ENCODE results near the gene ID2.
A peak's percentile ranks its signal among the peaks of the same experiment; 100 is the strongest.

Gene ID2, protein sequence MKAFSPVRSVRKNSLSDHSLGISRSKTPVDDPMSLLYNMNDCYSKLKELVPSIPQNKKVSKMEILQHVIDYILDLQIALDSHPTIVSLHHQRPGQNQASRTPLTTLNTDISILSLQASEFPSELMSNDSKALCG

DNA sequence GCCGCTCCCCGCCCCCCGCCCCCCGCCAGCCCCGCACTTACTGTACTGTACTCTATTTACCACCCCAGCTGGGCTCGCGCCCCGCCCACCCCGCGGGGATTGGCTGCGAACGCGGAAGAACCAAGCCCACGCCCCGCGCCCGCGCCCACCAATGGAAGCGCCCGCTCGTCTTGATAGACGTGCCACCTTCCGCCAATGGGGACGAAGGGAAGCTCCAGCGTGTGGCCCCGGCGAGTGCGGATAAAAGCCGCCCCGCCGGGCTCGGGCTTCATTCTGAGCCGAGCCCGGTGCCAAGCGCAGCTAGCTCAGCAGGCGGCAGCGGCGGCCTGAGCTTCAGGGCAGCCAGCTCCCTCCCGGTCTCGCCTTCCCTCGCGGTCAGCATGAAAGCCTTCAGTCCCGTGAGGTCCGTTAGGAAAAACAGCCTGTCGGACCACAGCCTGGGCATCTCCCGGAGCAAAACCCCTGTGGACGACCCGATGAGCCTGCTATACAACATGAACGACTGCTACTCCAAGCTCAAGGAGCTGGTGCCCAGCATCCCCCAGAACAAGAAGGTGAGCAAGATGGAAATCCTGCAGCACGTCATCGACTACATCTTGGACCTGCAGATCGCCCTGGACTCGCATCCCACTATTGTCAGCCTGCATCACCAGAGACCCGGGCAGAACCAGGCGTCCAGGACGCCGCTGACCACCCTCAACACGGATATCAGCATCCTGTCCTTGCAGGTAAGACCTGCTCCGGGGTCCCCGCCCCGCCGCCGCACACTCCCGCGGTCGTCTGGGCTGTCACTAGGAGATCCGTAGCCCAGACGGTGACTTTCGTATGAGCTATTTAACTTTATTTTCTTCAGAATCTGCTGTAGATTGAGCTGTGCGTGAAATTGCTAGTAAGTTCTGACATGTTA is at the start of gene ID2:
TSS of gene ID2 (plus strand) at position 271 of the 907 bp plus-strand sequence. CDS start at position 381, 110 bp downstream.
- peak; percentile 98 for DNase-seq (ENCODE audit: low read depth)

- DNase-seq (ENCODE audit: low read depth), result no peak
Observed at GRCh38 chr2:8632755-8633154, 49.1 kb upstream of the ID2 start.

DNA sequence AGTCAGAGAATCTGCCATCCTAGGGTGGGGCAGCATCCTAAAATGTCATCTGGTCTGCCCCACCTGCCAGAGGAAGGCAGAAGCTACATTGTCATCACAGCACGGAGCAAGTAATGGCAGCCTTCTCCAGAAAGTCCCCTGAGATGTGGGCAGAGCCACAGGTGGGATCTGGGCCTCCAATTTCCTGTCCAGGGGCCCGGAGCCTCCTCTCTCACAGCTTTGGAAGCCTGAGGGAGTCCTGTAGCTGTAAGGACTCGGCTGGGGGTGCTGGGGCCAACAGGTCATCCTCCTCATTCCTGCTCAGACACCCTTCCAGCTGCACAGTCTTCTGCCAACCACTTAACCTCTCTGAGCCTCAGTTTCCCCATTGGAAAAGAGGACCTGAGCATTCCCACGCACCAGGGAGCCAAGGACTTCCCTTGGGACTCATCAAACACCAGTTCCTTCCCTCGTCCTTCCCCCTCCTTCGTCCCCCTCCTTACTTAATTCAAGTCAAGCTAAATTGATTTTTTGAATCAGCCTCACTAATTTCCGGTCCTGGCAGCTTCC is 48.6 kb upstream of the ID2 start:
- DNase-seq (ENCODE audit: low read depth), result no peak

DNA sequence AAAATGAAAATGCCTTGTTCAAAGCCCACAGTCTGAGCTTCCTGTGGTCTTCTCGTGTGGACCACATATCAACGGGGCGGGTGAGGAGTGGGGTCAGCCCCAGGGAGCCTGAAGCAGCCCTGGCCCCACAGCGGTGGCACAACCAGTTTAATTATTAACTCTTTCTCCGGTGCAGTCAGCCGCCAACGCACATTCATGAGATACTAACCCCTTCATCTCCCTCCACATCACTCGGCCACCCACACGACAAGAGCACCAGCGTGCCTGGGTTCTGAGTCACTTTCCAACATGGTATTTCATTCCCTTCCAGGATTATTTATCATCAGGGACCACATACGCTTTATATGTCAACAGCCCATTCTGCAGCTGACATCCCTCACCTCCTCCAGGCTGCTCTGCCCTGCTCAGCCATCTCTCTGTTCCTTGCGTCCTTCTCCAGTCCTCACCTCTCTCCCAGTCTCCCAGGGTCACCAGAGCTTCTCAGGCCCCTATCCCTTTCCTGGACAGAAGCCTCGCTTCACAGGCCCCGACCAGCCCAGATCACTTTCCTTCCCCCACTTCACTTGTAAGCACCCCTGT is 48.0 kb upstream of the ID2 start:
- no peak for DNase-seq (ENCODE audit: low read depth)

- DNase-seq (ENCODE audit: low read depth), result no peak
Observed at GRCh38 chr2:8634466-8635172, 47.2 kb upstream of the ID2 start.

DNA sequence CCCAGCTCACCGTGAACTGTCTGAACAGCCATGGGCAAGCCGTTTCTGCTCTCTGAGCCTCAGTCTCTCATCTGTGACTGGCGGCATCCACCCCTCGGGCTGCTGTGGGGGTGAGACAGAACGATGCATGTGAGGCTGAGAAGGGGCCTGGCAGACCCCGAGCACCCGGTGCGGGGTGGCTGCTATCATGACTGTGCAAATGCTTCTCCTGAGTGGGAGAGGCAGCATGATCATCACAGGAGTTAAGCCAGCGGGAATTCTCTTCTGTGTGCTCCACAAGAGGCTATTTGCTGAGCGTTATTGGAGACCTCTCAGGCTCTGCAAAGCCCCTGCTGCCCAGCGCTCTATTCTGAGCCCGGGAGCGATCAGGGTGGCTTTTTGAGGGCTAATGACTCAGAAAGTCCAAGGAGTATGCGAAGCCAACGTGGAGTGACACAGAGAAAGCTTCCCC is 45.8 kb upstream of the ID2 start:
- no peak for DNase-seq (ENCODE audit: low read depth)

GRCh38 chr2:8636721-8637636 is 44.9 kb upstream of the ID2 start:
- no peak for DNase-seq (ENCODE audit: low read depth)

DNA sequence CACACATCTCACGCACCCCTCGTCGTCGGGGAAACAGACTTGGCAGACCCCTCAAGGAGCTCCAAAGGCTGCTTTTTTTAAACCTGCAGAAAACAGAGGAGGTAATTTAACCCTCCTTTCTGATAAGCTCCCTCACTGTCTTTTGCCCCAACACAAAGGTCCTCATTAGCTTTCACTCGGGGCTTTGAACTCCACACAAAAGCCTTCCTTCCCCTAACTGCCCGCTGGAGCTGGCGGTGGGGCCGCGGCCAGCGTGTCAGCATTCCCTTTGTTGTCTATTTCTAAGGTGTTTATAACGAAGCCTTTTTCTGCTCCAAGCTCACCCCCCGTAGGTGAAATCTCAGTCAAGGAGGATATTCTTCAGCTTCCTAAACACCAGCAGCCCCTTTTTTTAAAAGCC is 43.5 kb upstream of the ID2 start:
- no peak for DNase-seq (ENCODE audit: low read depth)

GRCh38 chr2:8639122-8639635 is 42.7 kb upstream of the ID2 start:
- DNase-seq (ENCODE audit: low read depth), result no peak

GRCh38 chr2:8640498-8640897 is 41.4 kb upstream of the ID2 start:
- DNase-seq (ENCODE audit: low read depth), result no peak

DNA sequence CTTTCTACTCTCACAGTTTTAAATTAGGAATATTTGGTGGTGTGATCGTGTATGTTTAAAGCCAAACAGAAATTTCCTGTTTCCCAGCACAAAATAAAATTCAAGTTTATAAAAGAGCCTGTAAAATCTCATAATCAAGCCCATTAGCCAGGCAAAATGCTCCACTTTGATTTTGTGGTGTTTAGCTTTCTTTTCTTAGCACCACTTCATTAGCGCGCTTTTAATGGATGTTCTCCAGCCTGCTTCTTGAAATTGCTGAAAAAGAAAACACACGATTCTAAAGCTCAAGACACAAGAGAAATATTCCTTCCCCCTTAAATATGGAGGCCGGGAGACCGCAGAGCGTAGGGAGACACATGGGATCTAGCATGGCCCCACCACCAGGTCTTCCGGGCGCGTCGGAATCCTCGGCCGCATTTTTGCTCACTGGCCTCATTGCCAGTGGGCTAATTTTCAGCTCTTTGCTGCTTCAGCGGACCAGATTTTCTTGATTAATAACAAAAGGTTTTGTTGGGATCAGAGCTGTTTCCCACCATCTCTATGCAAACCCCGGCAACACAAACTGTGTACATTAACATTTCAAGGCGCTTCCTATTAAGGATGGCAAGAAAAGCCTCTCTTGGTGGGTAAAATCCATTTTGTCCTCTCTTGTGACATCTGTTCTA is 40.4 kb upstream of the ID2 start:
- DNase-seq (ENCODE audit: low read depth), result no peak

GRCh38 chr2:8642366-8643068 is 39.3 kb upstream of the ID2 start:
- no peak for DNase-seq (ENCODE audit: low read depth)

DNA sequence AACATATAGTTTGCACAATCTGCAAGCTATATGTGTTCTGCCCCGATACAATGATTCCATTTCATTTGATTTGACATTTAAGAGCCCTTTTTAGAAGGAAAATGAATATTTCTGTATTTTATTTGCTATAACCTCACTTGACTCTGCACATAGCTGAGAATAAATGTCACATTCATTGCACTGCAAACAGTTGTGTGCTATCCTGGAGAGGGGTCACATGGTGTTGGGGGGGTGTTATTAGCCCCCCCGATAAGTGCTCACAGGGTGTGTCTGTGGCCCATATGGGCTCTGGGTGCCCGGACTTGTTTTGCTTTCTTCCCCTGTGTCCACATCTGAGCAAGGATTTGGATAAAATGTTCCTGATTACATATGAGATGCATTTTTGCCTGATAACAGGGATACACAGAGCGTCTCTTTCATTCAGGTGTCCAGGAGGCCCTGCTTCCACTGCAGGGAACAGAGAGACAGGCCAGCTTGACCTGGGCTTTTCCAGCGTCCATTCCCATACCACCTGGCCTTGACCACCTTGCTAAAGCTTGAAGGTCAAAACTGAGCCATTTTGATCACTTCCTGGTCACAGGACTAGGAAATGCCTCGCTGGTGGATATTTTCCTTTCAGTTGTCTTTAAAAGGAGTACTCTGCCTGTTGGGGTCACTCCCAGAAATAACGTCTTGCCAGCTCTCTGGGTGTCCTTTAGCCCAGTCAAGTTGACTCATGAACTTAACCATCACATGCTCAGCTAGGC is 38.4 kb upstream of the ID2 start:
- DNase-seq (ENCODE audit: low read depth), result no peak

GRCh38 chr2:8643996-8644356 is 37.9 kb upstream of the ID2 start:
- DNase-seq (ENCODE audit: low read depth), result no peak

GRCh38 chr2:8644605-8645175 is 37.2 kb upstream of the ID2 start:
- no peak for DNase-seq (ENCODE audit: low read depth)

DNA sequence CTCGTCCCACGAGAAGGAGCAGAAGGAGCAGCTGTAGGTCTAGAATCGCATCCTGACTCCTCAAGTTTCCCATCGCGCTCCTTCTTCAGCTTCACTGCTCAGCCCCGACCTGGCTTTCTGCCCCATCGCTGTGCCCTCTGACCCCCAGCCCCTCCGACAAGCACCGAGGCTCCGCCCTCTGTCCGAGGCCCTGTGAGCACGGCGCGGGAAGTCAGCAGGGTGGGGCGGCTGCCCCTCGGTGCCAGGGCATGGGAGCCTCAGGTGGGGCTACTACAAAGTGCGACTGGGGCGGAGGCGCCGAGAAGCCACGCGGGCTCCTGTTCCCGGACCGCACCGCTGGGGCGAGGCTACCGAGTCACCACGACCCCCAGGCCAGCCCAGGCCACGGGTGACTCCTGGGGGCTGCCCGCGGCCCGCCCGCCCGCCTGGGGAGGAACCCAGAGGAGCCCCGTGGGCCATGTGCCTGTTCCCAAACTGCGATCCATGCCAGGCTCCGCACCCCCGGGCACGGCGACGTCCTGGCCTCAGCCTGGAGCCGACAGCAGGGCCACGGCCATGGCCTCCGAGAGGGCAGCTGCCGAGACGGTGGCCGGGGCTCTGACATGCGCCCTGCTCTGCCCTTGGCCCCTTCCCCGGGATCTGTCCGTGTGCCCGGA is 36.6 kb upstream of the ID2 start:
- no peak for DNase-seq (ENCODE audit: low read depth)

- DNase-seq (ENCODE audit: low read depth), result no peak
Observed at GRCh38 chr2:8646731-8647461, 35.0 kb upstream of the ID2 start.

- DNase-seq (ENCODE audit: low read depth), result no peak
Observed at GRCh38 chr2:8647462-8647857, 34.4 kb upstream of the ID2 start.
